CD4-positive, alpha-beta T cell (primary cell): ENCODE measurements around the gene RGS4. TPM values are rescaled to one million over a fixed set of nuclear protein-coding genes. Genes with fewer than 3 reads are reported as not detected.

Source experiments
- ATAC-seq: fragments of 200-7000 bp; cut with Tn5 transposase; one replicate; pipeline ENCODE4 v1.10.0; 2022; ENCODE audit warnings: mild to moderate bottlenecking; ENCODE audit not compliant: poor library complexity
- CTCF ChIA-PET: fragments of 350-600 bp; sonication (Branson Sonifier 250); formaldehyde crosslinking; loops from one replicate; lab custom pipeline; 2021; ENCODE audit warnings: antibody characterized with exemption, inconsistent platforms; lab: Charles Lee
- POLR2A ChIA-PET: fragments of 350-600 bp; sonication (Branson Sonifier 250); formaldehyde crosslinking; loops from one replicate; lab custom pipeline; 2021; ENCODE audit warnings: antibody characterized with exemption, inconsistent platforms; lab: Charles Lee
- DNase-seq, 14 experiments: peaks; one replicate each; pipeline ENCODE4 v3.0.0-alpha.2; 2013 to 2020; ENCODE audit warnings: mixed read lengths in 2 of 14
- H3K27ac ChIP-seq, 2 donors: one replicate each; pipeline versions ENCODE4 v1.5.1 to v1.7.0; 2013; ENCODE audit warnings: low read length in 2 of 2, low read depth in 1 of 2, mild to moderate bottlenecking in 1 of 2
- H3K27me3 ChIP-seq, 2 experiments: 1 replicate in 1 of 2; 2 replicates in 1 of 2; pipeline versions ENCODE4 v1.6.1 to v1.7.0; 2013; ENCODE audit warnings: low read length in 2 of 2, control low read depth in 1 of 2, mild to moderate bottlenecking in 1 of 2, moderate library complexity in 1 of 2; ENCODE audit not compliant: insufficient read depth in 2 of 2, control insufficient read depth in 1 of 2
- H3K36me3 ChIP-seq: one replicate; pipeline ENCODE4 v1.6.1; 2013; ENCODE audit warnings: low read length, control low read depth; ENCODE audit not compliant: insufficient read depth
- H3K4me1 ChIP-seq: one replicate; pipeline ENCODE4 v1.6.1; 2013; ENCODE audit warnings: low read length, control low read depth; ENCODE audit not compliant: insufficient read depth
- H3K4me3 ChIP-seq: one replicate; pipeline ENCODE4 v1.5.1; 2013; ENCODE audit warnings: mild to moderate bottlenecking, low read length, moderate library complexity
- H3K9me3 ChIP-seq, 2 experiments: 1 replicate in 1 of 2; 2 replicates in 1 of 2; pipeline versions ENCODE4 v1.6.1 to v1.7.0; 2013; ENCODE audit warnings: low read length in 2 of 2, mild to moderate bottlenecking in 2 of 2, control low read depth in 1 of 2, moderate library complexity in 1 of 2; ENCODE audit not compliant: control insufficient read depth in 1 of 2, insufficient read depth in 1 of 2
- H3K27ac Mint-ChIP-seq: one replicate; pipeline ENCODE4 v1.8.0; 2020; ENCODE audit warnings: mixed read lengths
- H3K27me3 Mint-ChIP-seq: one replicate; pipeline ENCODE4 v1.8.0; 2021; ENCODE audit warnings: mixed read lengths
- H3K36me3 Mint-ChIP-seq: one replicate; pipeline ENCODE4 v1.8.0; 2021; ENCODE audit warnings: low read depth, mixed read lengths
- H3K4me1 Mint-ChIP-seq: one replicate; pipeline ENCODE4 v1.8.0; 2021; ENCODE audit warnings: low read depth, mixed read lengths
- H3K4me3 Mint-ChIP-seq: one replicate; pipeline ENCODE4 v1.8.0; 2020; ENCODE audit warnings: mild to moderate bottlenecking, mixed read lengths
- H3K9me3 Mint-ChIP-seq: one replicate; pipeline ENCODE4 v1.8.0; 2020; ENCODE audit warnings: mixed read lengths
- CTCF ChIP-seq: fragments of 200-600 bp; IDR thresholded peaks from one replicate; pipeline ENCODE4 v1.8.0; 2022; ENCODE audit warnings: antibody characterized with exemption, mild to moderate bottlenecking
- intact Hi-C, 2 experiments: fragments of 100-400 bp; cut with DNase I in 1 of 2; cut with micrococcal nuclease in 1 of 2; formaldehyde crosslinking; loops; one replicate each; pipeline versions ENCODE4 v1.15.1 to v1.9.0; 2023 to 2025; cut with DNase I, micrococcal nuclease
- total RNA-seq, 174 experiments: library from RNA in 2 of 174; stranded (reverse) in 2 of 174; gene quantifications; one replicate each; pipeline ENCODE4 v1.2.3 and lab custom pipeline; 2021 to 2026

RGS4 gene
- total RNA-seq, 2 experiments from 2014 or later: not detected

- H3K27me3 Mint-ChIP-seq: peaks cover 40% of the 10 kb centered on the region
- no peaks in the 10 kb centered on the region for H3K4me1 Mint-ChIP-seq
- H3K9me3 Mint-ChIP-seq: no peaks in the 10 kb centered on the region
- Histone ChIP-seq H3K4me3 (no peak overlapping the region), H3K4me1 (no peaks in the 10 kb centered on the region), H3K27ac (no peak overlapping the region), H3K27me3 (peaks cover 0 to 6% of the 10 kb centered on the region in 2 experiments), H3K9me3 (no peaks in the 10 kb centered on the region), H3K36me3 (no peaks in the 10 kb centered on the region)
- intact Hi-C loops: no loop called here
- DNase-seq: no peak
- no peak for ATAC-seq
- no peak overlapping the region for H3K27ac Mint-ChIP-seq
- H3K4me3 Mint-ChIP-seq: no peak overlapping the region
- ChIA-PET POLR2A (no interaction called here), CTCF (no interaction called here)
- H3K36me3 Mint-ChIP-seq: no peaks in the 10 kb centered on the region
- no peak for TF ChIP-seq CTCF
Measured at GRCh38 chr1:163076981-163077761, 8.0 kb downstream of the RGS4 start.

GRCh38 chr1:163082971-163083370, 13.8 kb downstream of the RGS4 start:
- no peak for DNase-seq
- Histone ChIP-seq H3K4me1 (no peaks in the 10 kb centered on the region), H3K9me3 (no peaks in the 10 kb centered on the region), H3K27me3 (no peaks in the 10 kb centered on the region), H3K36me3 (no peaks in the 10 kb centered on the region), H3K27ac (no peak overlapping the region), H3K4me3 (no peak overlapping the region)
- H3K27me3 Mint-ChIP-seq: peaks cover 4% of the 10 kb centered on the region
- CTCF ChIA-PET: no interaction called here
- H3K36me3 Mint-ChIP-seq: no peaks in the 10 kb centered on the region
- no peaks in the 10 kb centered on the region for H3K9me3 Mint-ChIP-seq
- intact Hi-C loops: no loop called here
- POLR2A ChIA-PET: no interaction called here
- no peaks in the 10 kb centered on the region for H3K4me1 Mint-ChIP-seq
- no peak overlapping the region for H3K4me3 Mint-ChIP-seq
- no peak for TF ChIP-seq CTCF
- H3K27ac Mint-ChIP-seq: no peak overlapping the region
- ATAC-seq: no peak

- H3K36me3 ChIP-seq: no peaks in the 10 kb centered on the region
- H3K27me3 ChIP-seq: no peaks in the 10 kb centered on the region
- ChIA-PET CTCF (no interaction called here), POLR2A (no interaction called here)
- intact Hi-C loops: no loop called here
- no peaks in the 10 kb centered on the region for H3K9me3 Mint-ChIP-seq
- no peak for ATAC-seq
- H3K4me1 ChIP-seq: no peaks in the 10 kb centered on the region
- H3K27me3 Mint-ChIP-seq: peaks cover 4% of the 10 kb centered on the region
- DNase-seq: no peak
- H3K27ac ChIP-seq: no peak overlapping the region
- H3K4me1 Mint-ChIP-seq: no peaks in the 10 kb centered on the region
- H3K36me3 Mint-ChIP-seq: no peaks in the 10 kb centered on the region
- no peak overlapping the region for H3K4me3 ChIP-seq
- no peaks in the 10 kb centered on the region for H3K9me3 ChIP-seq
- H3K4me3 Mint-ChIP-seq: no peak overlapping the region
- no peak for TF ChIP-seq CTCF
- no peak overlapping the region for H3K27ac Mint-ChIP-seq
Measured at GRCh38 chr1:163083690-163084089, 14.5 kb downstream of the RGS4 start.
